Amniotic epithelial cell (primary cell): ENCODE data around the gene RNF220.

Experiments
- DNase-seq: peaks from one replicate; pipeline ENCODE4 v3.0.0-alpha.2; 2010; ENCODE audit warnings: low read depth

The RNF220 gene

DNA sequence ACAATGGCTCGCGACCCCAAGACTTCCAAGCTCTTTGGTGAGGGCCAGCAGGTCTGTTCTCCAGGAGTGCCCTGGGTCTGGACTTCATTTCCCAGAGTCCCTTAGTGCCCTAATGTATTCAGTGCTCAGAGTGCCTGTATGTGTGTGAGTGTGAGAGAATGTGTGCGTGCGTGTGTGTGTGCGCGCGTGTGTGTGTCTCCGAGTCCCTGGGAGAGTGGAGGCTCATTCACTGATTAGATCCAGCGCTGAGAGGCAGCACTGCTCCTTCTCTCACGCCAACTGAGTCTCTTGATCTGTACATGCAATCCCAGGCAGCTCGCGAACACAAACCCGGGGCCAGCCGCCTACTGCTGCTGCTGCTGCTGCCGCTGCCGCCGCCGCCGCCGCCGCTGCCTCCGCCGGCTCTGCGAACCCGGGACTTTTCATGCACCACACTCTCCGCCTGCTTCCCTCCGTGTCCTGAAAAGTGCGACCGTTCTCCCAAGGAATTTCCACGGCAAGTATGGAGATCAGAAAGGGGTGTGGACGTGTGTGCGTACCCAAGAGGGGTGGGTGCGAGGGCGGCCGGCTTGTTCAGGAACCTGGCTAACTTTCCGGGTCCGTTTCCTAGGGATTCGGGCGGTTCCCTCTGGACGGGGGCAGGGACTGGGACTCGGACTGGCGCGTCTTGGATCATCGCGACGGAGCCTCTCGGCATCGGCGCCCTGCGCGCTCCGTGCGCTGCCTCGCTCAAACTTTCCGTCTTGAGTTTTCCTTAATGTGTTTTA lies at the start of gene RNF220:
Gene RNF220 (plus strand): TSS at position 225 of the 767 bp plus-strand sequence.
- peak; percentile 58 for DNase-seq

DNA sequence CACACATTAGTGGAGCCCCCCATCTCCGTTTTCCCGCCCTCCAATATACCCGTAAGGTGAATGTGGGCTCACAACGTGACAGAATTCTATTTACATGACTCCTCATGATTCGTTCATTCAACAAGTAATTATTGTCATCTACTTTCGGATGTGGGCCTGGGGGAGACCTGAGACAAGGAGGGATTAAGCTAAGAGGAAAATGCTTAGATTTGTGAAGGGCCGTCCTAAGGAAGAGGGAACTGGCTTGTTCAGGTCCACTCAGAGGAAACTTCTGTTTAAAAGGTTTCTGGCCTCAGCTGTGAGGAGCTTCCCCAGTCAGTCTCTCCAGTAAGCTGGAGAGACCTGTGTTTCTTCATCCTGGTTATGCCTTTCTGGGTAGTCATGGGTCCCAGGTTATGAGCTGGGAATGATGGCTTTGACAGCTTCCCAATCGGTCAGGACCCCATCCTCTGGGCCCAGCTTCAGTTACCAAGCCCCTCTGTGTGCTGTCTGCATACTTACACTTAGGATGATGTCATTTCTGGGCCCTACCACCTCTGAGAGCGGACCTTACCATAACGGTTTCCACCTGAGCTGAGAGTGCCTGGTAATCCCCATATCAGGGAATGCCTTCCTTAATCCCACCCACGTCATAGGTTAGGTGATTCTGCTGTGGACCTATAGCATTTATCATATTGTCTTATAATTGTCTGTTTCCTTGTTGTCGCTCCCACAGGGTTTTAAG lies 49.3 kb upstream of the RNF220 start:
- no peak for DNase-seq

DNA sequence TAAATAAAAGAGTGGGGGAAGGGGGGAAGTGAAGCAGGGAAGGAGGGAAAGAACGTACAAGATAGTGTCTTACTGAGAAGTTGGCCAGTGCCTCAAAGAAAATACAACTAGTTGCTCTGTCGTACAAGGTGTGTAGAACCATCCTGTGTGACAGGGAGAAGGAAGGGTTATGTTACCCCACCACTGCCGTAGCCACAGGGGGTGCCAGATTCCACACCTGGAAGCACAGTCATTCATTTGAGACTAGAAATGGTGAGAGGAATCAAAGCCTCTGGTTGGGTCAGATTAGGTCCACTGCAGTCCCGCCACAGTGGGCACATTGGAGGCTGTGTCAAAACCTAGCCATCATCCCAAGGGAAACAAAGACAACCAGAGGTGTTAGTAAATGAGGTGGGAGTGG lies 47.3 kb upstream of the RNF220 start:
- no peak for DNase-seq

DNA sequence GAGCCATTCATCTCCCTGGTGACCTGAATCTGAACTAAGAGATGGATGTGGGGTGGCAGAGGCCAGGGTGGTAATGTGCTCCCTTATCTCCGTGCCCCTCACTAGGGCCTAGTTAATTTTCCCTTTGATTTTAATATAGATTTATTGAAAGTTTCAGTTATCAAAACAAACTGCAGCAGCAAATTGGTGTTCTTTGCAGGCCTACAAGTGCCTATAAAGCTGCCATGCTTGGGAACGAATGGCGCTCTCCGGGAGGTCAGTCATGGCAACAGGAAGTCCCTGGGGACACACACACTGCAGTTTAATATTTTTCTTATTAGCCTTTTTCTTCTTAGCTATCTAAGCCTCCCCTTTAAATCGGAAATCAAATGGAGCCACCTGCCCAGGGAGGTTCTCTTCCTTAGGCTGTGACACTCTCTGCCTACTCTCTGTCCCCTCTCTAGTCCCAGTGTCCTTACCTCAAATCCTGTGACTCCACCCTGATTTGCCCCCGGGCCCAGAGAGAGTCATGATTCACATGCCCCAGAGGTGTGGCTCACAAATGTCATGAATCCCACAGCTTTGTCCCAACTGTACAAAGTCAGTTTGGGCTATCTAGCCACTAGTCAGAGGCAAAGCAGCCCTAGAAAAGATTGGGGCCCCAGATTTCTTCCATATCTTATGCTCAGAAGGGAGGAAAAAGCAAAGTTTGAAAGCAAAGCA lies 45.7 kb upstream of the RNF220 start:
- no peak for DNase-seq

DNA sequence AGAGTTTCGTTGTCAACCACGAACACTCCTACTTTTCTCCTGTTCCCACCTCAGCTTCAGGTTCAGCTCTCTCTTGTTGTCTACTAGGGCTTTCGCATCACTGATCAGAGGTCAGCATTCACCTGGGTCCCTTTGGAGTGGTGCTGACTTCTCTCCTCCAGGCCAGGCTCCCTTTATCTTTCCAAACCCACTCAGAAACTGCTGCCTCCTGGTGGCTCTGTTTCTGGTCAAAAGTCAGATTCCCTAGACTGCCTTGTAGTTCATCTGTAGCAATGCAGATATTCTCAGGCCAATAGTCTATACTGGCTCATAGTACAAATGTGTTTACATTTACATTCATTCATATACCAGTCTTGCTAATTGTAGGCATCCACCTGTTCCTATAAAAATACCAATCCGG lies 43.6 kb upstream of the RNF220 start:
- peak; percentile 14 for DNase-seq

DNA sequence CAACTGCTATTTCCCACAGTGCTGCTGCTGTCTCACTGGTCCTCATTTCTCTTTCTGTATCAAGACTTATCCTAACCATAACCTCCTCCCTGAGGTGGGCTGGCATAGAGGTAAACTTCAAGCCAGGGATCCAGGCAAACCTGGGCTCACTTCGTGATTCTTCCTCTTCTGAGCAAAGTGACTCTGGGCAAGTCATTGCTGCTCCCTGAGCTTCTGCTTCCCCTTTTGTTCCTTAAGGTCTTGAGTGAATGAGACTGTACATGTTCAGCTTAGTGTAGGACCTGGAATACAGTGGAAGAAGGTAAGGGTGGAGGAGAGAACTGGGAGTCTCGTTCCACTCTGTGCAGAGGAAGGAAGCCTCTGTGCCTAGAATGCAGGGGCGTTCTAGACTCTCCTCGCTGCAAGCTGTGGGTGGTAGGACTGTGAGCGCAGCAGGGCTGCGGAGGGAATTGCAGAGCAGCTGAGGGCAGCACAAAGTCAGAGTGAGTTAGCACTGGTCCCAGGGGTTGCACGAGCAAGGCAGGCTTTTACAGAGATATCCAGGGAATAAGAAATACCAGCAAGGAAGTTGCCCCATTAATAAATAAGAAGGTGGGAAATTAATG lies 38.6 kb upstream of the RNF220 start:
- DNase-seq, result no peak

DNA sequence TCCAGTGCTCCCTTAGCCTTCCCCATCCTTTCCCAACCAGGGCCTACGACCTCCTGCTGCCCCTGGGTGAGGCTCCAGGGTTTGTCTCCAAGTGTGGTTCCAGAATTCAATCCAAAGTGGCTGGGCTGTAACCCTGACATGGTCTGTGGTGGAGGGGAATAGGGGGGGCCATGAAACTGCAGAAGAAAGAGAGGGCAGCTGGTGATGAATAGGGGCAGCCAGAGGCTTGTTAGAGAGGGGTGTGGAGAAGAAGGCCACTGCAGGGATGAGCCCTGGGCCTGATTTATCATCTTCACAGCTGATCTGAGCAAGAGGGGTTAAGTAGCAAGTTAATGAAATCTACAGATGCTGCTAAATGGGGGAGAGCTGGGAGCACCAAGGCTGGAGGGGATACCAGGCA lies 37.1 kb upstream of the RNF220 start:
- no peak for DNase-seq

DNA sequence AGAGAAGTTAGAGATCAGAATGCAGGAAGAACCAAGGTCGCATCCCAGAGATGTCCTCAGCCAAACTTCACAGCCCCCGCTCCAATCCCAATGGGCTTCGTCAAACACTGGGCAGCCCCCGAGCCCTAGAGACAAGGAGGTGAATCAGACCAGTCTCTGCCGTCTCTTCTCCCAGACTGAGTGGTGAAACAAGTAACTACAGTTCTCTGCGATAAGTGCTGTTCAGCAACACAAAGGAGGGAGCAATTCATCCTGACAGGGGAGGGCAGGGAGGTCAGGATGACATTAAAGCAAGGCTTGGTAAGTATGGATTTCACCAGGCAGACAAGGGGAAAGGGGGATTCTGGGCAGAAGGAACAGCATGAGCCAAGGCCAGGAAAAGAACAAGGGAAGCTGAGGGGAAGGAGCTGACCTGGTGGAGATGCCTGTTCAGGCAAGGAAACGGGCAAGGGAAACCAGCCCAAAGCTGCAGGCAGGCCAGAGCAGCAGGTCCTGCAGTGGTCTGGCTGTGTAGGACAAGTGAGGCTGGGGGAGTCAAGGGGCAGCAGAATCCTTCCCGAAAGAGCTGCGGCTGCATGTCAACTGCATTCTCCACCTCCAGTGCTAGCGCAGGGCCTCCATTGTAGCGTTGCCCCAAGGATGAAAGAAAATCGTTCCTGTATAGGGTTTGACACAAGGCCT lies 36.4 kb upstream of the RNF220 start:
- peak; percentile 43 for DNase-seq

DNA sequence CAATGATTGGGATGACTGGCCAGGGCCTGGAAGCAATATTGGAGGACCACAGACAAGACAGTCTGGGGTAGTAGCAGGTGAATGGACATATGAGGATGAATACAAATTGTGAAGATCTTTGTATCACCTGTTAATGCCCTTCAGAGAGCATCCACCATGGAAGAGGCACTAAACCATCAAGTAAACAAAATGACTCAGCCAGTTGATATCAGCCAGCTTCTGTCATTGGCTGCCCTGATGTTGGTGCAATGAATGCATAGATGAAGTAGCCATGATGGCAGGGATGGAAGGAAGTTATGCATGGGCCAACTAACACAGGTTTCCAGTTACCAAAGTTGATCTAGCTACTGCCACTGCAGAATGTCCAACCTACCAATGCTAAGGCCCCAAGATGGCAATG lies 33.8 kb upstream of the RNF220 start:
- DNase-seq, result no peak

DNA sequence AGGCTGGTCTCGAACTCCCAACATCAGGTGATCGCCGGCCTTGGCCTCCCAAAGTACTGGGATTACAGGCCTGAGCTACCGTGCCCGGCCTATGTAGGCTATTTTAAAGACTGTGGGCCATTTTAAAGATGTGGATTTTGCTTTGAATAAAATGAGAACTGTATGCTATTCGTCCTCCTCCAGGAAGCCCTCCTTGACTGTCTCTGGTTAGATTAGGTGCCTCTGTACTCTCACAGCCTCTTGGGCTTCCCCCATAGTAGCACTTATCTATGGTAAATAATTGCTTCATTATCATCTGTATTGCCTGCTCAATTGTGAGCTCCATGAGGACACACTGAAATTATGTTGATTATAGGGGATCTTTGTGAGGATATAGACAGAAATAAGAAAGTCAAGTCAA lies 29.5 kb upstream of the RNF220 start:
- DNase-seq, result no peak

DNA sequence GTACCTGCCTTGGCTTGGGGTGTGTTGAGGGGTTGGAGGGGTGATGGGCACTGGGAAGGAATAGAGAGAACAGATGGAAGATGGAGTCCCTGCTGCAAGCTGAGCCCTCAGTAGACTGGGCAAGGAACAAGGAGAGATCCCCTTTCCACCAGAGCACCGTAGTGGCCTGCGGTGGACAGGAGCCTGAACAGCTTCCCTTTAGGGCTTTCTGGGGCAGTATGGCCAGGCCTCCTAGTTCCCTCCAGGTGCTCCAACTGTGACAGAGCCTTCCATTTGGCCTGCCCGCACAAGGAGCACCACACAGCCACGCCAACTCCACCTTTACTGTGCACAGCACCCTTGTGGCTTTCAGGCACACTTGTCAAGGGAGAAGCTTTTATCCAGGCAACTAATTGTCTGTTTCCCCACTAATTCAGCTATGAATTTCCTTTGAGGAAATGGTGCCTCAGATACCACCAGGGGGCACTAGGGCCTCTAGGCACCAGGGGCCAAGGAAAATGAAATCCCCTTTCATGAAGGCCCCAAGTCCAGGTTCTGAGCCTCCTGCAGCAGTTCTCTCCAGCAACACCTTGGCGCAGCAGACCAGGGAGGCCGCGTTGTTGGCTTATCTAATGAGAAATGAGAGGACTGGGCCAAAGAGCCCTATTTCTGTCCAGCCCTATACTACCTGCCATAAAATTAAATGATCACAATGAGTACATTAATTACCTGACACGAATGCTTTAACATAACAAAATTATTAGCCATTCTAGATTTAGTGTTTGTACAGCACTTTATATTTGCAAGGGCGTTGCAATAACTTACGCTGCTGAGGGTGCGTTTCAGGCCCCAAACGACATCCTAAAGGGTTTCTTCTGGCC lies 26.9 kb upstream of the RNF220 start:
- DNase-seq, result peak; percentile 52

DNA sequence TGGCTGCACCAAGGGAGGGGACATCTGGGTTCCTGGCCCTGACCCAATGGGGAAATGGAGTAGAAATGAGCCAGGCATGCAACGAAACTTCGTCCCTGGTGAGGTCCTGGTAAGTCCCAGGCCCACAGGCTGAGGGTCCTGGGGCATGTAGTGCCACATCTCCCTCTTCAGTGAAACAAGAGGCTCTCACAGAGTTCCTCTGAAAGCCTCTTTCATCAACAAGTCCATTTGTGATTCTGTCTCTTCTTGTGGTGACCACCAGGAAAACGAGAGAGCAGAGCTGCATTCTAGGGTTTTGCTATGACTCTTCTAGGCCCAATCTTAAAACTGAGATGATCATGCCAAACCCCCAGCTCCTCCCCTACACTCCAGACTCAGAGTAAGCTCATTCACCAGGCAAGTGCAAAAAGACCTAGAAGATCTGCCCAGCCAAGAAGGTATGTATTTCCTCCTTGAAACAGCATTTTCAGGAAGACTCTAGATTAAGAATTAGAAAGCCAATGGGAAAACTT lies 24.3 kb upstream of the RNF220 start:
- no peak for DNase-seq

DNA sequence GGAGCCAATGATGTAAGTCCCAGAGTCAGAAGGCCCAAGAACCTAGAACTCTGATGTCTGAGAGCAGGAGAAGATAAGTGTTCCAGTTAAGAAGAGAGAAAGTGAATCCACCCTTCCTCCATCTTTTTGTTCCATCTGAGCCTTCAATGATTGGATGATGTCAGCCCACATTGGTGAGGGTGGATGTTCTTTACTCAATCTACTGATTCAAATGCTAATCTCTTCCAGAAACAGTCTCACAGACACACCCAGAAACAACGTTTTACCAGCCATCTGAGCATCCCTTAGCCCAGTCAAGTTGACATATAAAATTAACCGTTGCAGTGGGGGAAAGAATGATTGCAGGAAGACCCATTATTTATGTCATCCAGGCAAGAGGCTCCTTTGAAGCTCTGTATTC lies 16.5 kb upstream of the RNF220 start:
- no peak for DNase-seq

DNA sequence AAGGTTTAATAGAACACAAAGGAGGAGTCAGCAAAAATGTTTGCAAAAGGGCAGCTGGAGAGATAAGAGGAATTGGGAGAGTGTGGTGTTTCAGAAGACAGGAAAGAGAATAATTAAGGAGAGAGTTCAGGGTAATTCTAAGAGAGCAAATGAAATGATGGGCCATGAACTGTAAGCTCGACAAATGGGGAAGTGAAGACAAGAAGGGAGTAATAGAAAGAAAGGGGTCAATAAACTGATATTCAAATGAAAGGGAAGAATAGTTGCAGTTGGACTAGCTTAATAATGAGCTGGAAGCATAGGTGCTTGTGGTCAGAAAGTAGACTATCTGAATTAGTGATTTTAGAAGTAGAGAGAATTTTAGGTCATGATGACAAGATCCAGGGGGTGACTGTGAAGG lies 15.6 kb upstream of the RNF220 start:
- no peak for DNase-seq

DNA sequence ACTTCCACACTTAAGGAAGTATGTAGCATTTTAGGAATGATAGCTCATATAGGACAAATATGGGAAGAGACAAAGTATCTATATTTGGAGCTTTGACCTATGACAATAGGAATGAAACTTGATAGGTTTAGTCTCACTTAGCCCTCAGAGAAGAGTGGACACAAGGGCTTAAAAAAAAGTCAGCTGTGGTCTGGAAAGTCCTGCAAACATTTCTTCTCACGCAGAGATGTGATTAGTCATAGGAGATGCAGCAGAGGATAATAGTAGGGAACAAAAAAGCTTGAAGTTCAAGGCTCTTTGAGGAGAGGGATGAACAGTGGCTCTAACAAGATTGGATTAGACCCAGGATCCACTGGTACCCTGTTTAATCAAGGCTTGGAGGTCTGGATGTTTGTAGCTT lies 14.8 kb upstream of the RNF220 start:
- DNase-seq, result peak; percentile 73

DNA sequence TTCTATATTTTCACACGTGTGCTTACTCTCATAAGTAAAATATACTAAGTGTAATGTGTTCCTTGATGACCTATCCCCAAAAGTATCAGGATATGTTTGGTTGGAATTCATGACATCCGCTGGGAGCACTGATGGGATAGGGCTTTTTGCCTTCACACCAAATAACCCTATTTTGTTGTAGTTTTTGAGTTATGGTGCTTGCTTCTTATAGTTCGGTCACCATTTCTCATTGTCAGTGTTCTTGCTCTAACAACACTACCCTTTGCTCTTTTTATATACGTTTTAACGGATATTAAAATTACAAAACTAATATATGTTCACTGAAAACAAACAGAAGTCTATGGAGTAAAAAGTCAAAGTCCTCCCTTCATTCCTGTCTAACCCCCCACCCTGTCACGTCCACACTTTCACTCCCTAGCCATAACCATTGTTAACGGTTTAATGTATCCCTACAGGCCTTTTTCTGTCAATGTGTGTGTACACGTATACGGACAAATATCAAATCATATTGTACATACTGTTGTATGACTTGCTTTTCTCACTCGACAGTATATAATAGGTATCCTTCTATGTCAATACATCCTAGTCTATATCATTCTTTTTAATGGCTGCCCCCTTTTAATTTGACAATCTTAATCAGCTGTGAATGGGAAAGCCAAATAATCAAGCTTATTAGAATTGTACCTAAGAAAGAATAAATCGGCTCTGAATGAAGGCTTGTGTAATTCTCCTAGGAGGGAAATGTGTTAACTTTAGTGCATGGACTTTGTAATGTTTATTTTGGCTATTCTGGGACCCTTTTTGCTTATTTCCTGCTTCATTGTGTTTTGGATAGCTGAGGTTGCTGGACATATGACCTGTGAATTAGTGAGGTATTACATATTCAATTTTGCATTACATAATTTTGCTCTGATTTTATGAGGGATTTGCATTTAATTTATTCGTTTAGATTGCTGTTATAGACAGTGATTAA lies 3.5 kb upstream of the RNF220 start:
- DNase-seq, result no peak

DNA sequence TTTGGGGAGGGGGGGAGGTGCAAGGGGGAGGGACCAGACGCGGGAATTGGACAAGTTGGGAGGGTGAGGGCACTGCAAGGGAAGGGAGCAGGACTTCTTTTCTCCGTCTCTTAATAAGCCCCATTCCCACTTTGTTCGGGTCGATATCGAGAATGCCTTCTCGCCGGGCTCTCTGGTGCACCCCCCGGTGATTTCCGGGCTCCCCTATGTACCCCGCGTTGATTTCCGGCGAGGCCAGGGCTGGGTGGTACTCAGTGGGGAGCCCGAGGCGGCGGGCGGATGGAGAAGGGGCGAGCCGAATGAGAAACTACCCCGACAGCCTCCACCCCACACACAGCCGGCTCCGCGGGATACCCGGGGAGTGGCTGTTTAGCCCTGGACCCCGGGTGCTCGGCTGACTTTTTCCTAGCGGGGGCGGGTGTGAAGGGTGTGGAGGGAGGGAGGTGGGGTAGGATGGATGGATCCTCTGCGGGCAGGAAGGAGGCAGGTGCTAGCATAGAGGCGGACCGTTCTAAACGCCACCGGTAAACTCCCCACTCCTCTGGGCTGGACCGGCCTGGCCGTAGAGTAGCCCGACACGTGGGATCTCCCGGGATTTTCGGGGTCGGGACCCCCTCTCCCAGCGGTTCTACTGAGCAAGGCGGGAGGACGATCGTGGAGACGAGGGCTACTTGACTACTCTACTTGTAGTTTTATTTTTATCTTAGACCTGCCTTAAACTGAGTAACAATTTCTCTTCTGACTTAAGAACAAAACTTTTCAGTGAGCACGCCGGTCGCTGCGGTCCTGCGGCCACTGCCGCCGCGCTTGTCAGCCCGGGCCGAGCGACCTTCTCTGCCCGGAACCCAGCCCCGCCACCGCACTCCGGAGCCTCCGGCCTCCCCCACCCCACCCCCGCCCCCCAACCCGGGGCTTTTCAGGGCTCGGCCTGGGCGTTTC lies 1.0 kb downstream of the RNF220 start:
- DNase-seq, result no peak

DNA sequence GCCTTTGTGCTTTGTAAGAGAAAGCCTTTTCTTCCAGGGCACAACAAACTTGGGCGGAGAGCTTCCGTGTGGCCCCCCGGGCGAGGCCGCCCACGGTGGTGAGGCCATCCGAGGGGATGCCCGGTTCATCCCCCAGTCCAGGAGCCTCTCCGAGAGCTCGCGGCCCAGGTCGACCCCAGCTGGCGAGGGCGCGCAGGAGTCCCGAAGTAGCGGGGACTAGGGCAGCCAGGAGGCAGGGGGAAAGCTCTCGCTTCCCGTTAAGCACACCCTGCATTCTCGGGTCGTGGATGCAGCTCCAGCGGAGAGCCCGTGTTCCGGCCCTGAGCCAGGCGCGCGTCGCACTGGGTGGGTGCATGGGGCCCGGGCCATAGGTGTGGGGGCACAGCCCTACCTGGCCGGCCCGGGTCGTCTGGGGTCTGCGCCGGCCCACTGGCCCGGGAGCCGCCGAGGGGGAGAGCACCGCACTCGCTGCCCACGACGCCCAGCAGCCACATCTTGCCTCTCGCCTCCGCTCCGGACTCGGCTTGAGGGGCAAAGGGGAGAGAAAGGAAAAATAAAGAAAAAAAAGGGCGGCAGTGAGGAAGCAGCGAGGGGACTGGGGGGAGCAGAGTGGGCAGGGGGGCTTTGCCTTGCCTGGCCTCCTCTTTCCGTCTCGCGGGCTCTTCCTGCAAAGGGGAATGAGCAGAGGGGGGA lies 1.8 kb downstream of the RNF220 start:
- DNase-seq, result no peak
